Measurements from ENCODE around the gene ZBP1. TPM values are rescaled to one million over a fixed set of nuclear protein-coding genes. Genes with fewer than 3 reads are reported as not detected.

The ZBP1 gene
- total and polyA plus RNA-seq, 7 donors = 0.36 to 17.2 (median 1.2) TPM; not detected in 2

DNA sequence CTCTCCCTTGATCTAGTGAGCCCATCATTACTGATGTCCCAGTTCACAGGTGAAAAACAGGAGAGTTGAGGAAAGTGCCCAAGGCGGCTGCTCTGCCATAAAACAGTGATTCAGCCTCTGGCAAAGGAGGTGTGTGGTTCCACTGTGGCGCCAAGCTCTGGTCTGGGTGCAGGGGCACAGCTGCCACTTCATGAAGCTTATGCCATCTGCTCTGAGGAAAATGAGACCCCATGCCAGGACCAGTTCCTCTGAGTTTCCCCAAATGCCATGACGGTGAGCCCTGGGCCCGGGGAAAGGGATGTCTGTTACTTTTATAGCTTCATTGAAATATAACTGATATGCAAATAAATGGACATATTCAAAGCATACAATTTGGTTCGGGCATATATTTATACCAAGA is 33.7 kb upstream of the ZBP1 start:
- Histone ChIP-seq H3K27ac (no peak overlapping the region), H3K36me3 (peaks cover 0 to 38% (median 10%) of the 10 kb centered on the region in 4 donors), H3K9me3 (no peaks in the 10 kb centered on the region), H3K4me1 (peaks cover 0 to 7% (median 2%) of the 10 kb centered on the region in 4 donors), H3K4me3 (no peak overlapping the region), H3K27me3 (no peaks in the 10 kb centered on the region)
- 34 to 57% methylated on average over 5 of the region's 5 CpGs for WGBS, 2 donors
- intact Hi-C loops (cut with DNase I) = loop anchor here (1.0 to 5.0 kb wide), 2 partner anchors 433 to 525 kb away; no protein-coding TSS in a partner anchor
- DNase-seq = no peak
- TF ChIP-seq POLR2A (IDR thresholded peaks at IDR 0.05) (no peak), EP300 (IDR thresholded peaks at IDR 0.05) (no peak), CTCF (IDR thresholded peaks at IDR 0.05) (no peak), POLR2AphosphoS5 (IDR thresholded peaks at IDR 0.05) (no peak)

DNA sequence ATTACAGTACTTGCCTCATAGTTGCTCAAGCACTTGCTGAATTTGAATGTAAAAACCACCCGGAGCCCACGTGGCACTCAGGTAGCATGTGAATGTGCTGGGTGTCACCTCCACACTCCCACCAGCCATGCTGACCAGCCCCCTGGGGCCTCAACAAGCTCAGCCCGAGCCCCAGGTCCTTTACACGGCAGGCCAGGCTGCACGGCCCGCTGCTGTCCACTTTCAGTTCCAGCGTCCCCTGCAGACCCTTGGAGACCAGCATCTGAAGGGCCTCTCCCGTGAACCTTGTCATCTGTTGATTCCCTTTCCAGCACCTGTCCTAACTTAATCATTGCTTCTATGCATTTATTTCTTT is 33.3 kb upstream of the ZBP1 start:
- H3K36me3 ChIP-seq = peaks cover 0 to 34% (median 8%) of the 10 kb centered on the region in 4 donors
- intact Hi-C loops (cut with DNase I) = loop anchor here (5.0 kb wide), 1 partner anchor 434 kb away; no protein-coding TSS in a partner anchor

GRCh38 chr20:57652606-57653545 is 32.6 kb upstream of the ZBP1 start:
- intact Hi-C loops (cut with DNase I) = loop anchor here (5.0 kb wide), 1 partner anchor 434 kb away; no protein-coding TSS in a partner anchor
- Histone ChIP-seq H3K9me3 (no peaks in the 10 kb centered on the region), H3K4me3 (no peak overlapping the region), H3K27ac (no peak overlapping the region), H3K36me3 (peaks cover 0 to 31% (median 6%) of the 10 kb centered on the region in 4 donors), H3K4me1 (peaks cover 0 to 4% (median 2%) of the 10 kb centered on the region in 4 donors), H3K27me3 (no peaks in the 10 kb centered on the region)
- TF ChIP-seq POLR2A (IDR thresholded peaks at IDR 0.05) (no peak), POLR2AphosphoS5 (IDR thresholded peaks at IDR 0.05) (no peak), CTCF (IDR thresholded peaks at IDR 0.05) (no peak)
- 91 to 94% methylated on average over 28 of the region's 28 CpGs for WGBS, 2 donors
- DNase-seq = no peak

More for the DNA sequence above, 33.3 kb upstream of the ZBP1 start:
- Histone ChIP-seq H3K27me3 (no peaks in the 10 kb centered on the region), H3K27ac (no peak overlapping the region), H3K4me3 (no peak overlapping the region), H3K4me1 (peaks cover 0 to 7% (median 2%) of the 10 kb centered on the region in 4 donors), H3K9me3 (no peaks in the 10 kb centered on the region)
- 89 to 91% methylated on average over 8 of the region's 8 CpGs for WGBS, 2 donors
- no peak for TF ChIP-seq POLR2A (IDR thresholded peaks at IDR 0.05)
- TF ChIP-seq CTCF (IDR thresholded peaks at IDR 0.05) = no peak
- no peak for TF ChIP-seq POLR2AphosphoS5 (IDR thresholded peaks at IDR 0.05)
- no peak for TF ChIP-seq EP300 (IDR thresholded peaks at IDR 0.05)
- DNase-seq = no peak

DNA sequence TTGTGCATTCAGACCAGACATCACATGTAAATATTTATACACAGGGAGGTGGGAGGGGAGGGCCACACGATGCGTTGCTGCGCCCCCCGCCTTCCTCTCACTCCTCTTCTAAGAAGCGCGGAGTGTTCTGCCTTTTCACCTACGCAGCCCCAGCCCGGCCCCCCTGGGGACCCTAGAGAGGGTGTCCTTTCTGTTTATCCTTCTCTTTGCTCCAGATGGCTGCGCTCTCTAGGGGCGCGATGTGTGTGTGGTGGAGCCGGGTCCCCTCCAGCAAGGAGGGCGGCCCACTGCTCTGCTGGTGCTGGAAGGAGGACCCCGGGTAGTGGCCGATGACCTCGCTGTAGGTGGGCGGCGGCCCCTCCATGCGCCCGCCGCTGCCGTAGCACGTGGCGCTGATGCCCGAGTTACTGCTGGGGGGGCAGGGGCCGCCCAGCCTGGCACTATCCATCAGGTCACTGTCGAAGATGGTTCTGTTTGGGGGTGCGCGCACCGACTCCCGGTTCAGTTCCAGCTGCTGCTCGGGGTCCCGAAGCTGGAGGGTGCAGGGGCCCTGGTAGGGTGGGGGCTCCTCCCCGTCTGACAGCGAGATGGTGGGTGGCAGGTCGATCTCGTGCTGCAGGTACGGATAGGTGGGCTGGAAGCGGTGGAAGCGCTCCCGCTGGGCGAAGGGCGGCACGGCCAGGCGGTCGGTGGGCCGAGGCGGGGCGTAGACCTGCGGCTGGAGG is 31.8 kb upstream of the ZBP1 start:
- no peak for TF ChIP-seq EP300 (IDR thresholded peaks at IDR 0.05)
- Histone ChIP-seq H3K4me1 (peaks cover 0 to 4% (median 0%) of the 10 kb centered on the region in 4 donors), H3K27ac (no peak overlapping the region), H3K9me3 (no peaks in the 10 kb centered on the region), H3K4me3 (no peak overlapping the region), H3K36me3 (peaks cover 0 to 25% (median 6%) of the 10 kb centered on the region in 4 donors), H3K27me3 (no peaks in the 10 kb centered on the region)
- intact Hi-C loops (cut with DNase I) = loop anchor here (5.0 kb wide), 1 partner anchor 435 kb away; no protein-coding TSS in a partner anchor
- 92 to 94% methylated on average over 50 of the region's 50 CpGs for WGBS, 2 donors
- no peak for DNase-seq
